HepG2 (cell line): ENCODE data around the gene RBM18. TPM values are rescaled to one million over a fixed set of nuclear protein-coding genes. Genes with fewer than 3 reads are reported as not detected.

ENCODE experiments used
- CBX1 ChIP-seq: IDR thresholded peaks from one replicate; pipeline ENCODE4 v1.6.1; 2016; ENCODE audit warnings: antibody characterized with exemption, low read depth
- CREBL2 ChIP-seq: sonication (generic); formaldehyde crosslinking; IDR thresholded peaks from 2 replicates; pipeline ENCODE4 v1.8.1; 2023; ENCODE audit warnings: missing genetic modification reagents, mild to moderate bottlenecking, borderline replicate concordance
- FOXK1 ChIP-seq: sonication (generic); formaldehyde crosslinking; IDR thresholded peaks from 2 replicates; pipeline ENCODE4 v1.4.0; 2020; ENCODE audit warnings: low read depth, missing genetic modification reagents, borderline replicate concordance
- GATAD1 ChIP-seq: IDR thresholded peaks from 2 replicates; pipeline ENCODE4 v1.6.1; 2016; ENCODE audit warnings: missing genetic modification reagents, missing compliant biosample characterization
- ISX ChIP-seq: sonication (generic); formaldehyde crosslinking; conservative IDR thresholded peaks from 2 replicates; pipeline ENCODE4 v1.5.0; 2020; ENCODE audit warnings: missing genetic modification reagents
- KDM6A ChIP-seq: IDR thresholded peaks from 2 replicates; pipeline ENCODE4 v1.6.1; 2016; ENCODE audit warnings: low read depth
- KLF12 ChIP-seq: sonication (generic); formaldehyde crosslinking; IDR thresholded peaks from 2 replicates; pipeline ENCODE4 v1.4.0; 2020; ENCODE audit warnings: missing genetic modification reagents, borderline replicate concordance
- MAZ ChIP-seq, 2 experiments: sonication (generic) in 1 of 2; formaldehyde crosslinking in 1 of 2; IDR thresholded peaks; 2 replicates each; pipeline versions ENCODE4 v1.5.0 to v1.6.1; 2012 to 2020; ENCODE audit warnings: low read depth in 2 of 2, mild to moderate bottlenecking in 2 of 2, borderline replicate concordance in 1 of 2, improper control_type of control experiment in 1 of 2, low read length in 1 of 2, missing genetic modification reagents in 1 of 2, moderate library complexity in 1 of 2
- MED8 ChIP-seq: sonication (generic); formaldehyde crosslinking; IDR thresholded peaks from 2 replicates; pipeline ENCODE4 v1.8.1; 2023; ENCODE audit warnings: mild to moderate bottlenecking, missing genetic modification reagents; ENCODE audit not compliant: insufficient replicate concordance
- MEIS2 ChIP-seq: sonication (generic); formaldehyde crosslinking; IDR thresholded peaks from 2 replicates; pipeline ENCODE4 v1.9.0; 2021; ENCODE audit warnings: mild to moderate bottlenecking, missing genetic modification reagents
- NFE2 ChIP-seq: sonication (generic); formaldehyde crosslinking; IDR thresholded peaks from 2 replicates; pipeline ENCODE4 v1.4.0; 2020; ENCODE audit warnings: missing genetic modification reagents
- ONECUT2 ChIP-seq: sonication (generic); formaldehyde crosslinking; IDR thresholded peaks from 2 replicates; pipeline ENCODE4 v1.4.0; 2020; ENCODE audit warnings: missing genetic modification reagents
- RAD51 ChIP-seq: fragments of 450-650 bp; IDR thresholded peaks from 2 replicates; pipeline ENCODE4 v1.6.1; 2016; ENCODE audit warnings: borderline replicate concordance
- REXO4 ChIP-seq: sonication (generic); formaldehyde crosslinking; IDR thresholded peaks from 2 replicates; pipeline ENCODE4 v1.8.0; 2022; ENCODE audit warnings: missing genetic modification reagents, mild to moderate bottlenecking, borderline replicate concordance
- RFX5 ChIP-seq: IDR thresholded peaks from 2 replicates; pipeline ENCODE4 v1.6.1; 2011; ENCODE audit warnings: low read depth, low read length, improper control_type of control experiment
- ZNF232 ChIP-seq: sonication (generic); formaldehyde crosslinking; IDR thresholded peaks from 2 replicates; pipeline ENCODE4 v1.4.0; 2020; ENCODE audit warnings: missing genetic modification reagents, borderline replicate concordance
- ZNF335 ChIP-seq: sonication (generic); formaldehyde crosslinking; IDR thresholded peaks from 2 replicates; pipeline ENCODE4 v1.4.0; 2020; ENCODE audit warnings: missing genetic modification reagents
- ZNF800 ChIP-seq: sonication (generic); formaldehyde crosslinking; IDR thresholded peaks from 2 replicates; pipeline ENCODE4 v1.4.0; 2020; ENCODE audit warnings: missing genetic modification reagents
- polyA plus RNA-seq, 8 experiments: library from polyadenylated mRNA; depleted of rRNA in 3 of 8; stranded (reverse) in 7 of 8; unstranded in 1 of 8; fragments of >200 nt; fragmentation: Illumina TruSeq in 4 of 8; extraction: Trizol in 4 of 8; gene quantifications; 2 replicates each; pipeline versions ENCODE4 v1.2.1 to v1.2.3, GENCODE V29; 2011 to 2016; ENCODE audit warnings: low read depth in 4 of 8, missing spikeins in 1 of 8, mixed read lengths in 1 of 8; ENCODE audit not compliant: insufficient read depth in 1 of 8
- total RNA-seq, 5 experiments: library from RNA; depleted of rRNA; stranded (reverse); fragments of >200 nt; fragmentation: Illumina TruSeq; extraction: Trizol; gene quantifications; 2 replicates each; pipeline ENCODE4 v1.2.3, GENCODE V29; 2016; ENCODE audit warnings: low read depth in 1 of 5
- TF ChIP-seq, protein P1 (sequence below): sonication (generic); formaldehyde crosslinking; IDR thresholded peaks from 2 replicates; pipeline ENCODE4 v1.5.0; 2020; ENCODE audit warnings: mild to moderate bottlenecking, missing genetic modification reagents

The RBM18 gene
- total and polyA plus RNA-seq, 2 of the 13 experiments (the other 11 are each of a cell fraction or from before 2014, with no cell fraction given), result 12.6 to 16.6 TPM

GRCh38 chr9:122213589-122214413, 50.8 kb downstream of the RBM18 start (continued):
- TF ChIP-seq, protein P1, sequence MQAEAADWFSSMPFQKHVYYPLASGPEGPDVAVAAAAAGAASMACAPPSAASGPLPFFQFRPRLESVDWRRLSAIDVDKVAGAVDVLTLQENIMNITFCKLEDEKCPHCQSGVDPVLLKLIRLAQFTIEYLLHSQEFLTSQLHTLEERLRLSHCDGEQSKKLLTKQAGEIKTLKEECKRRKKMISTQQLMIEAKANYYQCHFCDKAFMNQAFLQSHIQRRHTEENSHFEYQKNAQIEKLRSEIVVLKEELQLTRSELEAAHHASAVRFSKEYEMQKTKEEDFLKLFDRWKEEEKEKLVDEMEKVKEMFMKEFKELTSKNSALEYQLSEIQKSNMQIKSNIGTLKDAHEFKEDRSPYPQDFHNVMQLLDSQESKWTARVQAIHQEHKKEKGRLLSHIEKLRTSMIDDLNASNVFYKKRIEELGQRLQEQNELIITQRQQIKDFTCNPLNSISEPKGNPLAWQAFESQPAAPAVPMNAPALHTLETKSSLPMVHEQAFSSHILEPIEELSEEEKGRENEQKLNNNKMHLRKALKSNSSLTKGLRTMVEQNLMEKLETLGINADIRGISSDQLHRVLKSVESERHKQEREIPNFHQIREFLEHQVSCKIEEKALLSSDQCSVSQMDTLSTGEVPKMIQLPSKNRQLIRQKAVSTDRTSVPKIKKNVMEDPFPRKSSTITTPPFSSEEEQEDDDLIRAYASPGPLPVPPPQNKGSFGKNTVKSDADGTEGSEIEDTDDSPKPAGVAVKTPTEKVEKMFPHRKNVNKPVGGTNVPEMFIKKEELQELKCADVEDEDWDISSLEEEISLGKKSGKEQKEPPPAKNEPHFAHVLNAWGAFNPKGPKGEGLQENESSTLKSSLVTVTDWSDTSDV, result no peak
- no peak; the same call in 1 of the 2 replicates for TF ChIP-seq MAZ (IDR thresholded peaks at IDR 0.05; ENCODE audit: borderline replicate concordance, low read depth, low read length)
- TF ChIP-seq MAZ (CRISPR knock-in tag; IDR thresholded peaks at IDR 0.05; ENCODE audit: low read depth), result peak; percentile 42; the same call in 1 of the 2 replicates
- TF ChIP-seq ZNF335, result no peak
- TF ChIP-seq KLF12 (CRISPR knock-in tag), result peak; percentile 67
- TF ChIP-seq RAD51, result no peak
- TF ChIP-seq FOXK1 (CRISPR knock-in tag), result no peak
- TF ChIP-seq NFE2, result no peak
- no peak for TF ChIP-seq REXO4
- no peak for TF ChIP-seq GATAD1 (CRISPR knock-in tag)
- TF ChIP-seq KDM6A (CRISPR knock-in tag), result no peak
- TF ChIP-seq RFX5, result no peak
- no peak for TF ChIP-seq CBX1
- TF ChIP-seq ONECUT2 (CRISPR knock-in tag), result 0 out of 2 replicates have a peak, but pooled peaks have one; percentile 29
- 0 out of 2 replicates have a peak, but pooled peaks have one; percentile 52 for TF ChIP-seq ISX
- peak; percentile 73 for TF ChIP-seq ZNF800 (CRISPR knock-in tag)
- TF ChIP-seq MED8 (CRISPR knock-in tag), result no peak
- TF ChIP-seq ZNF232 (CRISPR knock-in tag), result peak; percentile 89; the same call in 1 of the 2 replicates
- peak; percentile 63; the same call in 1 of the 2 replicates for TF ChIP-seq MEIS2 (CRISPR knock-in tag)
- no peak for TF ChIP-seq CREBL2 (CRISPR knock-in tag)
